ENCODE results near the gene TAS2R60.
"Not testable (repeated sequence)": the region's sequence is repeated elsewhere in the genome, so short reads cannot be mapped to it uniquely, and the experiment has no call there.

Gene TAS2R60

GRCh38 chr7:143479055-143479766 lies 36.0 kb downstream of the TAS2R60 start:
- no peak for DNase-seq

- no peak for DNase-seq
Measured at GRCh38 chr7:143480501-143480900, 37.2 kb downstream of the TAS2R60 start.

- DNase-seq = no peak
Measured at GRCh38 chr7:143484119-143484518, 40.9 kb downstream of the TAS2R60 start.

GRCh38 chr7:143485094-143485493 lies 41.8 kb downstream of the TAS2R60 start:
- DNase-seq = no peak

GRCh38 chr7:143485500-143485899 lies 42.2 kb downstream of the TAS2R60 start:
- DNase-seq = no peak

GRCh38 chr7:143486266-143486665 lies 43.0 kb downstream of the TAS2R60 start:
- not testable (repeated sequence) for DNase-seq

GRCh38 chr7:143487061-143487460 lies 43.8 kb downstream of the TAS2R60 start:
- DNase-seq = no peak

GRCh38 chr7:143487566-143487965 lies 44.3 kb downstream of the TAS2R60 start:
- DNase-seq = no peak

- no peak for DNase-seq
Measured at GRCh38 chr7:143490717-143491306, 47.6 kb downstream of the TAS2R60 start.

GRCh38 chr7:143492043-143492471 lies 48.8 kb downstream of the TAS2R60 start:
- DNase-seq = no peak

GRCh38 chr7:143492799-143493739 lies 49.8 kb downstream of the TAS2R60 start:
- no peak for DNase-seq

- no peak for DNase-seq
Measured at GRCh38 chr7:143493751-143494150, 50.5 kb downstream of the TAS2R60 start.
